ENCODE measurements around the gene LRRC7. TPM values are rescaled to one million over a fixed set of nuclear protein-coding genes. Genes with fewer than 3 reads are reported as not detected.

The LRRC7 gene
- total and polyA plus RNA-seq, 2 of the 8 experiments (the other 6 are each of a cell fraction or from before 2014, with no cell fraction given) = 0.03 to 0.17 TPM

DNA sequence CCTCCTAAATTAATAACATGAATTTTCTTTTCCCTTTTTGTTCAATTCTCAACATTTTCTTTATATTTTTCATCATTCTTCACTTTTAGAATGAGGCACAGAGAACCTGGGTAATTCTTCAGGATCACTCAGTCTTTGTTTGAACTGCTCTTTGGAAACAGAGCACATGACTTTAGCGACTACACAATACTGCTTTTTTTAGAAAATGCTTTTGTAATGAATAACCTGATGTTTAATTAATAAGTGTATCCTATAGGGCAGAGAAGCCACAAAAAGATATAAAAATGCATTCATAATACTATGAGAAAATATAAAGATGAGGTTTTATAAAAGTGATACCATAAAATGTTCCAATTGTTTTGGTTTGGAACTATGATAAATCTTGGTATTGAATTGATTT, 77.8 kb downstream of the LRRC7 start:
- H3K14ac ChIP-seq (ENCODE audit: insufficient read length) = no peak overlapping the region
- no peaks in the 10 kb centered on the region for H4K20me1 ChIP-seq (replicated peaks in 1 of 2; ENCODE audit: control insufficient read depth in 1 of 2, insufficient read depth in 2 of 2, low read length in 2 of 2)
- ChIA-PET POLR2A (ENCODE audit: partially characterized antibody) (no interaction called here), CTCF (ENCODE audit: partially characterized antibody) (no interaction called here)
- no peaks in the 10 kb centered on the region for H3K36me3 ChIP-seq (ENCODE audit: control insufficient read depth in 2 of 4, insufficient read depth in 4 of 4, low read length in 3 of 4)
- H2BK12ac ChIP-seq (ENCODE audit: low read depth, low read length) = no peak overlapping the region
- DNase-seq (ENCODE audit: low read depth in 1 of 2, low spot score in 2 of 2) = no peak
- H3K9ac ChIP-seq (replicated peaks in 1 of 4; ENCODE audit: extremely low read depth in 1 of 4, low read depth in 3 of 4, low read length in 3 of 4) = no peak overlapping the region
- no peak for FAIRE-seq
- H3K4me3 ChIP-seq (ENCODE audit: extremely low read depth in 1 of 4, insufficient read depth in 2 of 4, low read depth in 3 of 4, low read length in 4 of 4) = no peak overlapping the region
- no peak overlapping the region for H4K8ac ChIP-seq (ENCODE audit: extremely low read depth, insufficient read depth, low read length)
- H3K4me2 ChIP-seq (ENCODE audit: insufficient read depth in 1 of 2, low read depth in 2 of 2, low read length in 2 of 2) = no peak overlapping the region
- no peak overlapping the region for H2BK20ac ChIP-seq (ENCODE audit: low read length)
- 0 out of 2 replicates have a peak overlapping the region, but pooled peaks have one; percentile 11 for H2AFZ ChIP-seq (ENCODE audit: low read length)
- H2BK5ac ChIP-seq (ENCODE audit: low read depth, low read length) = no peak overlapping the region
- no peak overlapping the region for H3K23ac ChIP-seq (ENCODE audit: insufficient read length)
- no peak overlapping the region for H2BK15ac ChIP-seq (ENCODE audit: low read length)
- no peaks in the 10 kb centered on the region for H3K79me2 ChIP-seq (ENCODE audit: control insufficient read depth in 1 of 2, insufficient read depth in 2 of 2, low read length in 2 of 2)
- H2BK120ac ChIP-seq (replicated peaks; ENCODE audit: low read depth, low read length) = no peak overlapping the region
- no peaks in the 10 kb centered on the region for H3K9me3 ChIP-seq (ENCODE audit: insufficient read depth in 2 of 2, low read depth in 1 of 2, low read length in 1 of 2)
- no peaks in the 10 kb centered on the region for H3K79me1 ChIP-seq (ENCODE audit: low read depth, low read length)
- TF ChIP-seq EZH2 (IDR thresholded peaks at IDR 0.05; ENCODE audit: low read depth, low read length, severe bottlenecking) (no peak), SIRT6 (IDR thresholded peaks at IDR 0.05; ENCODE audit: low read length) (no peak), EP300 (IDR thresholded peaks at IDR 0.05; ENCODE audit: borderline replicate concordance in 1 of 2, low read depth in 2 of 2, low read length in 2 of 2) (no peak), BACH1 (IDR thresholded peaks at IDR 0.05; ENCODE audit: low read length) (no peak)
- TF ChIP-seq, protein P1, sequence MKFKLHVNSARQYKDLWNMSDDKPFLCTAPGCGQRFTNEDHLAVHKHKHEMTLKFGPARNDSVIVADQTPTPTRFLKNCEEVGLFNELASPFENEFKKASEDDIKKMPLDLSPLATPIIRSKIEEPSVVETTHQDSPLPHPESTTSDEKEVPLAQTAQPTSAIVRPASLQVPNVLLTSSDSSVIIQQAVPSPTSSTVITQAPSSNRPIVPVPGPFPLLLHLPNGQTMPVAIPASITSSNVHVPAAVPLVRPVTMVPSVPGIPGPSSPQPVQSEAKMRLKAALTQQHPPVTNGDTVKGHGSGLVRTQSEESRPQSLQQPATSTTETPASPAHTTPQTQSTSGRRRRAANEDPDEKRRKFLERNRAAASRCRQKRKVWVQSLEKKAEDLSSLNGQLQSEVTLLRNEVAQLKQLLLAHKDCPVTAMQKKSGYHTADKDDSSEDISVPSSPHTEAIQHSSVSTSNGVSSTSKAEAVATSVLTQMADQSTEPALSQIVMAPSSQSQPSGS (IDR thresholded peaks at IDR 0.05; ENCODE audit: low read length) = no peak
- no peaks in the 10 kb centered on the region for H3K23me2 ChIP-seq (ENCODE audit: low read depth, low read length)
- no peak overlapping the region for H3K27ac ChIP-seq (ENCODE audit: low read depth, low read length)
- 100% methylated on average over 1 of the region's 1 CpG; no CpG with 5 or more reads in 1 of the 2 experiments for WGBS, 2 experiments (ENCODE audit: extremely low coverage in 1 of 2, insufficient coverage in 1 of 2, insufficient read length in 1 of 2, insufficient replicate concordance in 2 of 2, low coverage in 1 of 2, low lambda C conversion rate in 2 of 2, missing lambda C conversion rate in 1 of 2)
- H3K4ac ChIP-seq (replicated peaks; ENCODE audit: insufficient read length, low read depth, low read length) = no peak overlapping the region
- no peak overlapping the region for H4K91ac ChIP-seq (replicated peaks; ENCODE audit: insufficient read length, low read length)
- H4K5ac ChIP-seq (ENCODE audit: insufficient read length, low read depth, low read length) = no peak overlapping the region
- no peak overlapping the region for H3K18ac ChIP-seq (ENCODE audit: extremely low read depth, low read length)
- no peaks in the 10 kb centered on the region for H3K27me3 ChIP-seq (replicated peaks in 1 of 4; ENCODE audit: control insufficient read depth in 3 of 4, extremely low read depth in 1 of 4, insufficient read depth in 3 of 4, low read length in 3 of 4)
- no peaks in the 10 kb centered on the region for H3K4me1 ChIP-seq (replicated peaks in 1 of 4; ENCODE audit: control insufficient read depth in 3 of 4, insufficient read depth in 4 of 4, low read length in 3 of 4)
- no peak overlapping the region for H2AK5ac ChIP-seq (ENCODE audit: low read depth, low read length)
- no peak overlapping the region for H3K56ac ChIP-seq (replicated peaks; ENCODE audit: insufficient read length, low read depth, low read length)
